Fibroblast of skin of abdomen (primary cell): ENCODE measurements around the gene LIPC.
"Not testable (repeated sequence)": the region's sequence is repeated elsewhere in the genome, so short reads cannot be mapped to it uniquely, and the experiment has no call there.

Experiments
- DNase-seq: peaks from one replicate; pipeline ENCODE4 v3.0.0-alpha.2; 2013

The LIPC gene

DNA sequence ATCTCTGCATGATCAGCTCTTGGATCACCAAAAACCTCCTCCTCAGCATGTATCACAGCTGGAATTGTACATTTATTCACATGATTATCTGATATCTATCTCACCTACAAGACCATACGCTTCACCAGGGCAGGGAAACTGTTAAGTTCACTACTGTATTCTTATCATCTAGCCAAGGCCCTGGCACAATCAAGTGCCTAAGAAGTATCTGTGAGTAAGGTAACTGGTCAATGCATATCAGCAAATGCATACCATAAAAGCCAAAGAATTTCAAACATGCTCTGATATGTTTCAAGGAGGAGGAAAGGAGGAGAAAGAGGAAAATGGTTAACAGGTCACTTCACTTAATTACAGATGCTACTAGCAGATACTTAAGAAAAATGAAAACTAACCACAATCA lies 158.4 kb downstream of the LIPC start:
- no peak for DNase-seq

DNA sequence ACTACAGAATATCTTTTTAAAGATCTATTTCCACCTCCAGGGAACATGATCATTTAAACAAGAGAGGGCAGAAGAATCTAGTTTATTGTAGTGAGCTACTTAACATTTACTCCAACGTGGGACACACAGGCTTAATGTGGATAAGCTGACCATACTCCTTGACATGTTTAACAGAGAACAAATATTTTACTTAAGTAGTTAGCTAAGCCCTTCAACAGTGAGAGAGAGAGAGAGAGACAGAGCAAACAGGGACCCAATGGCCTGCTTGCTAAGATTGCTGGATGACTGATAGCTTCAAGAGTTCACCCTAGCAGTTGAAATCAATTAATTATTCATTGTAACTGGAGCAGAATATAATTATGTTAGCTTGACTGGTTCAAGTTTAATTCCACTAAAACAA lies 159.1 kb downstream of the LIPC start:
- no peak for DNase-seq

GRCh38 chr15:58593870-58594269 lies 162.1 kb downstream of the LIPC start:
- DNase-seq = no peak

- no peak for DNase-seq
Measured at GRCh38 chr15:58594898-58595297, 163.1 kb downstream of the LIPC start.

DNA sequence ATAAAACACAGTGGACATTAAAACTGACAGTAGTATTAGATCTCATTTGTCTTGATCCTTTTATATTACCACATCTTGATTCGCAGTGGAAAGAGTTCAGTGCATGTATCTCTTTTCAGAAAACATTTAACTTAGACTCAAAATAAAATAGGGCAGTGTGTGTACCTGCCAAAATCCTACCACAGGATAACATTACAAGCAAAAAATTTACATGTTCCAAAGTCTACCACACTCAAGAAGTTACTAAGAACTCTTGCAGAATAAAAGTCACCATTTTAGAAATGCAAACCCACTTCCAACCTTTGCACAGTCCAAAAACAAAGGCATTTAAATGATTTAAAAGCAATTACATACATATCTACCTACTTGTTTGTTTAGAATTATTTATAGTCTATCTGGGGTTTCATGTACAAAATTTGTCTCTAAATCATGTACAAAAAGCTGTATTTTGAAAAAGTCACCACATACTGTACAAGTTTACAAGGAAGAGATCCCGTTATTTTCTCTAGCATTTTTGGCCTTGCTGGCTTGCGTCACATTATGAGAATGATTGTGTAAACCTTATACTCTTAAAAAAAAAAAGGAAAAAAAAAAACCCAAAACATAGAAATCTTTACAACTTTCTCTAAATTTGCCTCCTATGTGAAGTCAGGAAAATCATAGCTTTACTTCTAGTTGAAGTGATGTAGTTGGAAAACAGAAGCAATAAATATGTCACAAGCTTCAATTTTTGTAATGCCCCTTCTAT lies 163.9 kb downstream of the LIPC start:
- DNase-seq = no peak

- no peak for DNase-seq
Measured at GRCh38 chr15:58597943-58598828, 166.4 kb downstream of the LIPC start.

DNA sequence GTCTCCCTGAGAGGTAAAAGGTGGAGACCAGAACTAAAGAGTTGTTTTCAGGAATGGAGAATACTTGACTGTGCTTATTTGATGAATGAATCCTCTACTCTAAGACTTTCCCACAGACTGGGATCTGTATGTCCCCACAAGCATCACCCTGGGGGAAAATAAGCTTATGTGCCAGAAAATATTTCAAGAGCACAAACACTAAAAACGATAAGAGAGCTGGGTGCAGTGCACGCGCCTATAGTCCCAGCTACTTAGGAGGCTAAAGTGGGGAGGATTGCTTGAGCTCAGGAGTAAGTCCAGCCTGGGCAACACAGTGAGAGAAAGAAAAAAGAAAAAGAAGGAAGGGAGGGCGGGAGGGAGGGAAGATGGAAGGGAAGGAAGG lies 167.0 kb downstream of the LIPC start:
- no peak for DNase-seq

- DNase-seq = no peak
Measured at GRCh38 chr15:58602823-58603222, 171.0 kb downstream of the LIPC start.

DNA sequence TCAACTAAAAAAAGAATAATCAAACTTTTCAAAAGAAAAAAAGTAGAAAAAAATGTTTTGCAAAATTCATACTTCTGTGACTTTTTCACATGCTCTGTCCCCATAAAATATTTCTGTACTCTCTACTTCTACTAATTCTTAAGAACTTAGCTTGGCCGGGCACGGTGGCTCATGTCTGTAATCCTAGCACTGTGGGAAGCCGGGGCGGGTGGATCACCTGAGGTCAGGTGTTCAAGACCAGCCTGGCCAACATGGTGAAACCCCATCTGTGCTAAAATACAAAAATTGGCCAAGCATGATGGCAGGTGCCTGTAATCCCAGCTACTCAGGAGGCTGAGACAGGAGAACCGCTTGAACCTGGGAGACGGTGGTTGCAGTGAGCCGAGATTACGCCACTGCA lies 172.1 kb downstream of the LIPC start:
- DNase-seq = not testable (repeated sequence)

- no peak for DNase-seq
Measured at GRCh38 chr15:58604455-58604923, 172.7 kb downstream of the LIPC start.

- no peak for DNase-seq
Measured at GRCh38 chr15:58605931-58606530, 174.2 kb downstream of the LIPC start.

- DNase-seq = no peak
Measured at GRCh38 chr15:58606577-58607080, 174.8 kb downstream of the LIPC start.

- peak; percentile 77 for DNase-seq
Measured at GRCh38 chr15:58608129-58608590, 176.4 kb downstream of the LIPC start.

GRCh38 chr15:58608711-58609110 lies 176.9 kb downstream of the LIPC start:
- no peak for DNase-seq

- DNase-seq = no peak
Measured at GRCh38 chr15:58611731-58612676, 180.2 kb downstream of the LIPC start.

DNA sequence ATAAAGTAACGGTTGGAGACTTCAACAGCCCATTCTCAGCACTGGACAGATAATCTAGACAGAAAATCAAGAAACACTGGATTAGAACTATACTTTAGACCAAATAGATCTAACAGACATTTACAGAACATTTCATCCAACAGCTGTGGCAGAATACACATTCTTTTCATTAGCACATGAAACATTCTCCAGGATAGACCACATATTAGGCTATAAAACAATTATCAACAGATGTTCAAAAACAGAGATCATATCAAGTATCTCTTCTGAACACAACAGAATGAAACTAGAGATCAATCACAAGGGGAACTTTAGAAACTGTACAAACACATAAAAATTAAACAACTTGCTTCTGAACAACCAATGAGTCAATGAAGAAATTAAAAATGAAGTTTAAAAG lies 184.4 kb downstream of the LIPC start:
- peak; percentile 12 for DNase-seq
